Measurements from ENCODE around the gene G6PD. TPM values are rescaled to one million over a fixed set of nuclear protein-coding genes. Genes with fewer than 3 reads are reported as not detected.

Gene G6PD
- total and polyA plus RNA-seq, 2 experiments from 2014 or later: 7.7 to 30.7 TPM

DNA sequence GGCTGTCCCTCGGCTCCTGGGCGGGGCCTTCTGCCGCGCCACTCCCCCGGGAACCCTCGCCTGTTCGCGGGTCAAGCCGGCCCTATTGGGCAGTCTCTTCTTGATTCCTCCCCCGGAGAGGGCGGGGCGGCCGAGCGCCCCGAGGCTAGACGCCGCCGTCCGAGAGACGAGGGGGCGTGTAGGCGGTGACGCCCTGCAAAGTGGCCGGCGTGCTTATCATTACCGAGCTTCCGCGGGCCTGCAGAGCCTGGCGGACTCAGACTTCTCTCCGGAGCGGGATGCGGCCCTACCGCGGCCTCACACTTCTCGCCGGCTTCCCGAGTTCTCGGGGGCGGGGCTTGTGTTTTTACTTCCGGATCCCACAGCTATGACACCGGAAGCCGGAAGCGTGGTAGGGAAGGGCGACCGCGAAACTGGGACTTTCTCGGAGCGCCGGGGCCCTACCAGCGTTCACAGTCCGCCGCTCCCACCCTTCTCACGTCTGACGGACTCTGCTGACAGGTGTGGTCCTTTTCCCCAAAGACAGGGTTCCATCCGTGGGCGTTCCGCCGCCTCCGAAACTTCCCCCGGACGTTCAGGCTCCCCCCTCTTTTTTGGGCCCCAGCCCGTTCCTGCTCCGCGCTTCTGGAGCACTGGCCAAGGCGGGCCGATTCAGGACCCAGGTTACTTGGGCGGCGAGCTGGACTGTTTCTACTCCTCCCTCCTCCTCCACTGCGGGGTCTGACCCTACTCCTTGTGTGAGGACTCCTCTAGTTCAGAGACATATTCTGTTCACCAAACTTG lies 790 bp upstream of the G6PD start, which contains the start of gene IKBKG:
Gene IKBKG, plus strand, starts transcription at position 376 of the 783 bp plus-strand sequence. CDS start 4,383 bp downstream, outside the sequence.
- no peaks in the 10 kb centered on the region for H3K4me1 ChIP-seq (ENCODE audit: low read depth)
- H3K36me3 ChIP-seq: no peaks in the 10 kb centered on the region
- DNase-seq (ENCODE audit: low read depth in 1 of 2, low spot score in 1 of 2): peak; percentile 89 to 93
- H3K9me3 ChIP-seq (ENCODE audit: low read depth): no peaks in the 10 kb centered on the region
- H3K27me3 ChIP-seq: no peaks in the 10 kb centered on the region
- peak within 1 kb of the TSS; percentile 66 for H3K4me3 ChIP-seq
- peak within 1 kb of the TSS; percentile 91 for H3K27ac ChIP-seq
- TF ChIP-seq, protein P1, sequence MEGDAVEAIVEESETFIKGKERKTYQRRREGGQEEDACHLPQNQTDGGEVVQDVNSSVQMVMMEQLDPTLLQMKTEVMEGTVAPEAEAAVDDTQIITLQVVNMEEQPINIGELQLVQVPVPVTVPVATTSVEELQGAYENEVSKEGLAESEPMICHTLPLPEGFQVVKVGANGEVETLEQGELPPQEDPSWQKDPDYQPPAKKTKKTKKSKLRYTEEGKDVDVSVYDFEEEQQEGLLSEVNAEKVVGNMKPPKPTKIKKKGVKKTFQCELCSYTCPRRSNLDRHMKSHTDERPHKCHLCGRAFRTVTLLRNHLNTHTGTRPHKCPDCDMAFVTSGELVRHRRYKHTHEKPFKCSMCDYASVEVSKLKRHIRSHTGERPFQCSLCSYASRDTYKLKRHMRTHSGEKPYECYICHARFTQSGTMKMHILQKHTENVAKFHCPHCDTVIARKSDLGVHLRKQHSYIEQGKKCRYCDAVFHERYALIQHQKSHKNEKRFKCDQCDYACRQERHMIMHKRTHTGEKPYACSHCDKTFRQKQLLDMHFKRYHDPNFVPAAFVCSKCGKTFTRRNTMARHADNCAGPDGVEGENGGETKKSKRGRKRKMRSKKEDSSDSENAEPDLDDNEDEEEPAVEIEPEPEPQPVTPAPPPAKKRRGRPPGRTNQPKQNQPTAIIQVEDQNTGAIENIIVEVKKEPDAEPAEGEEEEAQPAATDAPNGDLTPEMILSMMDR (IDR thresholded peaks at IDR 0.05; ENCODE audit: low read depth, low read length): no peak

- DNase-seq (ENCODE audit: low read depth in 1 of 2, low spot score in 1 of 2): no peak
- Histone ChIP-seq H3K36me3 (no peaks in the 10 kb centered on the region), H3K27me3 (no peaks in the 10 kb centered on the region), H3K27ac (no peak overlapping the region), H3K4me1 (ENCODE audit: low read depth) (no peaks in the 10 kb centered on the region), H3K4me3 (peak overlapping the region; percentile 66), H3K9me3 (ENCODE audit: low read depth) (no peaks in the 10 kb centered on the region)
- TF ChIP-seq, protein P1 (IDR thresholded peaks at IDR 0.05; ENCODE audit: low read depth, low read length): no peak
These were observed 872 bp downstream of the G6PD start for GRCh38 chrX:154545673-154546274.

DNA sequence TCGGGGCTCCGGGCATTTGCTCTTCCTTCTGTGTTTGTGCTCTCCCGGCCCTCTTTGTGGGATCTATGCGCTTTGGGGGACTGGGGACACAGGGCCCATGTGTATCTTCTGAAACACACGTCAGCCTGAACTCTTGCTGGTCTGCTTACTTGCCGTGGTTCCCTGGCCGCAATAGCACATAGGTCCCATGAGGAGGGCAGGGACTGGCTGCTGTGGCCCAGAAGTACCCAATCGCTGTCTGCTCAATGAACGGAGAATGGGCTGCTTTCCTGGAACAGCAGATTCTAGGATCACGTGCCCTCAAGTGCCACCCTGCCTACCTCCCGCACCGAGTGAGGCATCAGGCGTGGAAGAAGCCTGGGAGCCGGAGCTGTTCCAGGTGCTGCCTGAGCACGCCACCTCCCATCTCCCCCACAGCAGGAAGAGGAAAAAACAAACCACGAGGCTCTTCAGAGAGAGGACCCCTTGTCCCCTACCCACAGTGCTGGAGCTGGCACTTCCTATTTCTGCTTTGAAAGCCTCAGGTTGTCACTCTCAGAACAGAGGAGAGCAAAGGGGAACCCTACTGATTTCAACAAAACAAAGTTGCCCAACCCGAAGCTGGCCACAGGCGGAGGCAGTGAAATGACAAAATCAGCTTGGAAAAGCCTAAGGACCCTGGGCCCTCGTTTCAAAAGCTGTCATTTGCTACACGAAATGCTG lies 3.8 kb downstream of the G6PD start:
- Histone ChIP-seq H3K27me3 (no peaks in the 10 kb centered on the region), H3K36me3 (no peaks in the 10 kb centered on the region), H3K4me3 (no peak overlapping the region), H3K27ac (no peak overlapping the region), H3K9me3 (ENCODE audit: low read depth) (no peaks in the 10 kb centered on the region), H3K4me1 (ENCODE audit: low read depth) (no peaks in the 10 kb centered on the region)
- TF ChIP-seq, protein P1 (IDR thresholded peaks at IDR 0.05; ENCODE audit: low read depth, low read length): no peak
- DNase-seq (ENCODE audit: low read depth in 1 of 2, low spot score in 1 of 2): peak in 1 of 2 donors; percentile 19

- TF ChIP-seq, protein P1 (IDR thresholded peaks at IDR 0.05; ENCODE audit: low read depth, low read length): no peak
- H3K9me3 ChIP-seq (ENCODE audit: low read depth): no peaks in the 10 kb centered on the region
- no peaks in the 10 kb centered on the region for H3K36me3 ChIP-seq
- no peak overlapping the region for H3K27ac ChIP-seq
- H3K4me3 ChIP-seq: no peak overlapping the region
- DNase-seq (ENCODE audit: low read depth in 1 of 2, low spot score in 1 of 2): peak in 1 of 2 donors; percentile 95
- H3K4me1 ChIP-seq (ENCODE audit: low read depth): no peaks in the 10 kb centered on the region
- H3K27me3 ChIP-seq: no peaks in the 10 kb centered on the region
These were observed 4.5 kb downstream of the G6PD start for GRCh38 chrX:154541896-154542722.

DNA sequence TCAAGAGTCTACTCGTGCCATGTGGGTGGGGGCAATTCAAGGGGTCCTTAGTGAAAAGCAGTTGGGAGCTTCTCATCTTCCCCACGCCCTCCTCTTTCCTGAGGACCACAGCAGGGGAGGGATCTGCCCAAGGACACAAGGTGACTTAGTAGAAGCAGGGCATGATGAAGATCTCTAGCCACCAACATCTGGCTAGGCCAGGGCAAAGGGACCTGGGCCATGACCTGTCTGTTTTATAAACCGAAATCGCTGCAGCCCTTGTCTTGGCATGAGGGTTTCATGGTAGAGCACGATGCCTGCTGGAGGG lies 5.1 kb downstream of the G6PD start:
- no peaks in the 10 kb centered on the region for H3K4me1 ChIP-seq (ENCODE audit: low read depth)
- no peak overlapping the region for H3K4me3 ChIP-seq
- no peaks in the 10 kb centered on the region for H3K9me3 ChIP-seq (ENCODE audit: low read depth)
- no peaks in the 10 kb centered on the region for H3K27me3 ChIP-seq
- TF ChIP-seq, protein P1 (IDR thresholded peaks at IDR 0.05; ENCODE audit: low read depth, low read length): no peak
- H3K36me3 ChIP-seq: no peaks in the 10 kb centered on the region
- no peak for DNase-seq (ENCODE audit: low read depth in 1 of 2, low spot score in 1 of 2)
- no peak overlapping the region for H3K27ac ChIP-seq

Data from cardiac muscle cell (in vitro differentiated cells and primary cell).